ENCODE measurements around the gene KIF5B.

DNA sequence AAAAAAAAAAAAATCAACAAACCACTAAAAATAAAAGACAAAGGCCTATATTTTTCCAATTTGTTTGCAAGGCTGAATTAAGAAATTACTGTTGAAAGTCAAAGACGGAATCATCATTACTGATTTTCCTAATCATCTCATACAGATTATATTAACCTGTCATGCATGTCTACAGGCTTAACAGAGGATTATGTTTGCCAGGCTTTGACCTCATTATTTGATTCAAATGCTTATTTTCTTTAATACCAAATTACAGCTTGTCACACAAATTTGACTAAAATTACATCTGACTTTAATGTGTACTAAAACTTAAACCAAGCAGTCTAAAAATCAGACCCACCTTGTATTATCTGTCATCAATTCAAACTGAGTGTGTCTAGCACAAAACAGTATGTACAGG, 21.2 kb downstream of the KIF5B start:
- TF ChIP-seq POLR2A (IDR thresholded peaks at IDR 0.05) (no peak), CTCF (IDR thresholded peaks at IDR 0.05) (no peak)

Data from sigmoid colon (tissue), 3 donors.